SK-N-SH treated with all-trans-retinoic acid at 6 μM for 48 hours (cell line): ENCODE data around the gene EFNA1.

Experiments
- ARNTL ChIP-seq: fragments of 450-650 bp; formaldehyde crosslinking; IDR thresholded peaks from 2 replicates; pipeline ENCODE4 v1.5.0; 2020; ENCODE audit warnings: low read depth, mild to moderate bottlenecking, moderate library complexity, borderline replicate concordance
- CREB5 ChIP-seq: fragments of 250-450 bp; sonication (Bioruptor Pico); IDR thresholded peaks from 2 replicates; pipeline ENCODE4 v1.5.1; 2020; ENCODE audit warnings: low read depth, mild to moderate bottlenecking, moderate library complexity
- PPARA ChIP-seq: fragments of 250-450 bp; sonication (Bioruptor Pico); IDR thresholded peaks from 2 replicates; pipeline ENCODE4 v1.5.0; 2020; ENCODE audit warnings: mild to moderate bottlenecking, borderline replicate concordance
- RARB ChIP-seq: fragments of 250-450 bp; sonication (Bioruptor Pico); IDR thresholded peaks from 2 replicates; pipeline ENCODE4 v1.8.0; 2021; ENCODE audit warnings: mild to moderate bottlenecking, moderate library complexity
- ZNF70 ChIP-seq: fragments of 450-650 bp; formaldehyde crosslinking; IDR thresholded peaks from 2 replicates; pipeline ENCODE4 v1.5.0; 2020; ENCODE audit warnings: mild to moderate bottlenecking, moderate library complexity
- ZNF8 ChIP-seq: fragments of 450-650 bp; formaldehyde crosslinking; IDR thresholded peaks from 2 replicates; pipeline ENCODE4 v1.5.0; 2020; ENCODE audit warnings: mild to moderate bottlenecking, moderate library complexity
- TF ChIP-seq, protein P1 (sequence below): fragments of 250-450 bp; sonication (Bioruptor Pico); IDR thresholded peaks from 2 replicates; pipeline ENCODE4 v1.8.0; 2020; ENCODE audit warnings: mild to moderate bottlenecking, moderate library complexity, borderline replicate concordance

- TF ChIP-seq ZNF70 (CRISPR knock-in tag) (no peak), ZNF8 (CRISPR knock-in tag) (no peak), ARNTL (CRISPR knock-in tag) (no peak), RARB (CRISPR knock-in tag) (no peak), CREB5 (CRISPR knock-in tag) (no peak), PPARA (CRISPR knock-in tag) (no peak)
- TF ChIP-seq, protein P1, sequence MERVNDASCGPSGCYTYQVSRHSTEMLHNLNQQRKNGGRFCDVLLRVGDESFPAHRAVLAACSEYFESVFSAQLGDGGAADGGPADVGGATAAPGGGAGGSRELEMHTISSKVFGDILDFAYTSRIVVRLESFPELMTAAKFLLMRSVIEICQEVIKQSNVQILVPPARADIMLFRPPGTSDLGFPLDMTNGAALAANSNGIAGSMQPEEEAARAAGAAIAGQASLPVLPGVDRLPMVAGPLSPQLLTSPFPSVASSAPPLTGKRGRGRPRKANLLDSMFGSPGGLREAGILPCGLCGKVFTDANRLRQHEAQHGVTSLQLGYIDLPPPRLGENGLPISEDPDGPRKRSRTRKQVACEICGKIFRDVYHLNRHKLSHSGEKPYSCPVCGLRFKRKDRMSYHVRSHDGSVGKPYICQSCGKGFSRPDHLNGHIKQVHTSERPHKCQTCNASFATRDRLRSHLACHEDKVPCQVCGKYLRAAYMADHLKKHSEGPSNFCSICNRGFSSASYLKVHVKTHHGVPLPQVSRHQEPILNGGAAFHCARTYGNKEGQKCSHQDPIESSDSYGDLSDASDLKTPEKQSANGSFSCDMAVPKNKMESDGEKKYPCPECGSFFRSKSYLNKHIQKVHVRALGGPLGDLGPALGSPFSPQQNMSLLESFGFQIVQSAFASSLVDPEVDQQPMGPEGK (CRISPR knock-in tag): no peak
These were observed 41.4 kb upstream of the EFNA1 start for GRCh38 chr1:155086128-155086741.
